Naive B cell (primary cell): ENCODE measurements around the gene RHOC. TPM values are rescaled to one million over a fixed set of nuclear protein-coding genes. Genes with fewer than 3 reads are reported as not detected.
A peak's percentile ranks its signal among the peaks of the same experiment; 100 is the strongest.

Experiments used
- ATAC-seq, 2 donors: fragments of 150-1000 bp; cut with Tn5 transposase; 2 replicates each; pipeline ENCODE4 v1.10.0; 2021; ENCODE audit warnings: low read depth in 2 of 2, mild to moderate bottlenecking in 2 of 2, moderate library complexity in 2 of 2
- DNase-seq: peaks from one replicate; pipeline ENCODE4 v3.0.0; 2022
- H3K27ac Mint-ChIP-seq, 6 donors: one replicate each; pipeline ENCODE4 v1.8.0; 2020 to 2022; ENCODE audit warnings: mild to moderate bottlenecking in 6 of 6, mixed read lengths in 6 of 6, moderate library complexity in 5 of 6, inconsistent platforms in 2 of 6
- H3K27me3 Mint-ChIP-seq, 3 donors: one replicate each; pipeline ENCODE4 v1.8.0; 2021 to 2022; ENCODE audit warnings: mixed read lengths in 3 of 3, mild to moderate bottlenecking in 1 of 3
- H3K36me3 Mint-ChIP-seq, 2 donors: one replicate each; pipeline ENCODE4 v1.8.0; 2020 to 2022; ENCODE audit warnings: mixed read lengths in 2 of 2, inconsistent platforms in 1 of 2, mild to moderate bottlenecking in 1 of 2
- H3K4me1 Mint-ChIP-seq, 3 donors: one replicate each; pipeline ENCODE4 v1.8.0; 2020 to 2022; ENCODE audit warnings: mixed read lengths in 3 of 3, inconsistent platforms in 1 of 3, mild to moderate bottlenecking in 1 of 3, moderate library complexity in 1 of 3
- H3K4me3 Mint-ChIP-seq, 8 donors: one replicate each; pipeline ENCODE4 v1.8.0; 2020 to 2022; ENCODE audit warnings: mild to moderate bottlenecking in 8 of 8, mixed read lengths in 8 of 8, moderate library complexity in 8 of 8, inconsistent platforms in 2 of 8
- H3K9me3 Mint-ChIP-seq, 7 donors: one replicate each; pipeline ENCODE4 v1.8.0; 2020 to 2022; ENCODE audit warnings: mixed read lengths in 7 of 7, mild to moderate bottlenecking in 5 of 7, inconsistent platforms in 2 of 7, moderate library complexity in 1 of 7
- polyA plus RNA-seq, 6 donors: library from polyadenylated mRNA; unstranded; fragments of 300-500 nt; fragmentation: Illumina TruSeq; gene quantifications; one replicate each; pipeline ENCODE4 v1.2.3, GENCODE V29; 2021; ENCODE audit warnings: low read depth in 6 of 6

Gene RHOC
- polyA plus RNA-seq, 6 donors from 2014 or later = 34.7 to 85.7 (median 52.0) TPM

GRCh38 chr1:112677501-112677900 lies 29.4 kb downstream of the RHOC start:
- no peak overlapping the region for H3K27ac Mint-ChIP-seq
- DNase-seq = no peak
- no peaks in the 10 kb centered on the region for H3K36me3 Mint-ChIP-seq
- no peak overlapping the region for H3K4me3 Mint-ChIP-seq
- ATAC-seq = no peak
- no peaks in the 10 kb centered on the region for H3K9me3 Mint-ChIP-seq
- no peaks in the 10 kb centered on the region for H3K27me3 Mint-ChIP-seq
- H3K4me1 Mint-ChIP-seq = peaks cover 24 to 44% (median 29%) of the 10 kb centered on the region in 3 donors

- Mint-ChIP-seq H3K27ac (peak overlapping the region in 3 of 6 donors; percentile 3 to 41 (median 26)), H3K36me3 (peaks cover 2 to 3% of the 10 kb centered on the region in 2 donors), H3K4me3 (peak overlapping the region; percentile 62 to 97 (median 82)), H3K9me3 (no peaks in the 10 kb centered on the region), H3K27me3 (no peaks in the 10 kb centered on the region), H3K4me1 (peaks cover 24 to 44% (median 29%) of the 10 kb centered on the region in 3 donors)
- DNase-seq = peak; percentile 44
- peak; percentile 63 to 72 for ATAC-seq
These were observed 30.4 kb downstream of the RHOC start for GRCh38 chr1:112676543-112676942.

GRCh38 chr1:112675728-112676381 lies 31.1 kb downstream of the RHOC start:
- H3K36me3 Mint-ChIP-seq = peaks cover 7 to 9% of the 10 kb centered on the region in 2 donors
- peak overlapping the region; percentile 71 to 97 (median 86) for H3K4me3 Mint-ChIP-seq
- H3K27ac Mint-ChIP-seq = peak overlapping the region; percentile 19 to 92 (median 67)
- H3K4me1 Mint-ChIP-seq = peaks cover 24 to 44% (median 29%) of the 10 kb centered on the region in 3 donors
- H3K9me3 Mint-ChIP-seq = no peaks in the 10 kb centered on the region
- ATAC-seq (no peak), DNase-seq (no peak)
- H3K27me3 Mint-ChIP-seq = no peaks in the 10 kb centered on the region

- peak overlapping the region; percentile 67 to 94 (median 91) for H3K27ac Mint-ChIP-seq
- ATAC-seq (peak; percentile 42 to 48), DNase-seq (peak; percentile 46)
- peaks cover 24 to 44% (median 29%) of the 10 kb centered on the region in 3 donors for H3K4me1 Mint-ChIP-seq
- H3K27me3 Mint-ChIP-seq = no peaks in the 10 kb centered on the region
- H3K4me3 Mint-ChIP-seq = peak overlapping the region; percentile 84 to 99 (median 94)
- H3K36me3 Mint-ChIP-seq = peaks cover 7 to 15% of the 10 kb centered on the region in 2 donors
- no peaks in the 10 kb centered on the region for H3K9me3 Mint-ChIP-seq
These were observed 31.8 kb downstream of the RHOC start for GRCh38 chr1:112674986-112675727.

- peak within 1 kb of the TSS; percentile 83 to 94 (median 91) for H3K27ac Mint-ChIP-seq
- peak; percentile 56 for DNase-seq
- H3K9me3 Mint-ChIP-seq = no peaks in the 10 kb centered on the region
- peak; percentile 49 to 56 for ATAC-seq
- peaks cover 12 to 22% of the 10 kb centered on the region in 2 donors for H3K36me3 Mint-ChIP-seq
- no peaks in the 10 kb centered on the region for H3K27me3 Mint-ChIP-seq
- peak within 1 kb of the TSS; percentile 84 to 99 (median 94) for H3K4me3 Mint-ChIP-seq
- H3K4me1 Mint-ChIP-seq = peaks cover 24 to 44% (median 29%) of the 10 kb centered on the region in 3 donors
These were observed 32.4 kb downstream of the RHOC start, which contains the start of gene MOV10 for GRCh38 chr1:112674440-112674985. Gene MOV10, plus strand, starts transcription at chr1:112674659. Its CDS starts 254 bp downstream, at chr1:112674913.

GRCh38 chr1:112673592-112674439 lies 33.1 kb downstream of the RHOC start:
- Mint-ChIP-seq H3K4me3 (peak overlapping the region; percentile 84 to 99 (median 94)), H3K27me3 (no peaks in the 10 kb centered on the region), H3K9me3 (no peaks in the 10 kb centered on the region), H3K36me3 (peaks cover 17 to 22% of the 10 kb centered on the region in 2 donors), H3K4me1 (peaks cover 24 to 50% (median 29%) of the 10 kb centered on the region in 3 donors), H3K27ac (peak overlapping the region; percentile 30 to 94 (median 87))
- ATAC-seq (peak; percentile 29 to 31), DNase-seq (peak; percentile 13)

GRCh38 chr1:112672842-112673241 lies 34.1 kb downstream of the RHOC start:
- H3K27ac Mint-ChIP-seq = peak overlapping the region in 3 of 6 donors; percentile 54 to 91 (median 65)
- ATAC-seq = no peak
- H3K9me3 Mint-ChIP-seq = no peaks in the 10 kb centered on the region
- no peak for DNase-seq
- H3K36me3 Mint-ChIP-seq = peaks cover 17 to 24% of the 10 kb centered on the region in 2 donors
- H3K4me1 Mint-ChIP-seq = peaks cover 28 to 53% (median 33%) of the 10 kb centered on the region in 3 donors
- peak overlapping the region in 3 of 8 donors; percentile 4 to 84 (median 53) for H3K4me3 Mint-ChIP-seq
- H3K27me3 Mint-ChIP-seq = no peaks in the 10 kb centered on the region

GRCh38 chr1:112672009-112672408 lies 34.9 kb downstream of the RHOC start:
- H3K27me3 Mint-ChIP-seq = no peaks in the 10 kb centered on the region
- H3K36me3 Mint-ChIP-seq = peaks cover 21 to 32% of the 10 kb centered on the region in 2 donors
- H3K4me3 Mint-ChIP-seq = no peak overlapping the region
- no peaks in the 10 kb centered on the region for H3K9me3 Mint-ChIP-seq
- peaks cover 28 to 47% (median 33%) of the 10 kb centered on the region in 3 donors for H3K4me1 Mint-ChIP-seq
- H3K27ac Mint-ChIP-seq = peak overlapping the region in 3 of 6 donors; percentile 12 to 91 (median 81)
- DNase-seq (no peak), ATAC-seq (no peak)

GRCh38 chr1:112666946-112667345 lies 40.0 kb downstream of the RHOC start:
- peaks cover 7 to 17% (median 9%) of the 10 kb centered on the region in 3 donors for H3K4me1 Mint-ChIP-seq
- H3K9me3 Mint-ChIP-seq = no peaks in the 10 kb centered on the region
- no peak for ATAC-seq
- no peak overlapping the region for H3K4me3 Mint-ChIP-seq
- H3K27me3 Mint-ChIP-seq = no peaks in the 10 kb centered on the region
- H3K27ac Mint-ChIP-seq = peak overlapping the region in 1 of 6 donors; percentile 80
- DNase-seq = no peak
- H3K36me3 Mint-ChIP-seq = peaks cover 33 to 48% of the 10 kb centered on the region in 2 donors

- no peak overlapping the region for H3K4me3 Mint-ChIP-seq
- no peaks in the 10 kb centered on the region for H3K9me3 Mint-ChIP-seq
- DNase-seq (no peak), ATAC-seq (no peak)
- peaks cover 7 to 17% (median 9%) of the 10 kb centered on the region in 3 donors for H3K4me1 Mint-ChIP-seq
- H3K27me3 Mint-ChIP-seq = no peaks in the 10 kb centered on the region
- peak overlapping the region in 1 of 6 donors; percentile 74 for H3K27ac Mint-ChIP-seq
- H3K36me3 Mint-ChIP-seq = peaks cover 33 to 46% of the 10 kb centered on the region in 2 donors
These were observed 41.1 kb downstream of the RHOC start for GRCh38 chr1:112665857-112666256.

GRCh38 chr1:112651205-112651604 lies 55.7 kb downstream of the RHOC start:
- Mint-ChIP-seq H3K4me1 (peaks cover 8 to 10% (median 9%) of the 10 kb centered on the region in 3 donors), H3K27ac (peak overlapping the region in 3 of 6 donors; percentile 11 to 67 (median 56)), H3K36me3 (peaks cover 16 to 23% of the 10 kb centered on the region in 2 donors), H3K9me3 (no peaks in the 10 kb centered on the region), H3K4me3 (no peak overlapping the region), H3K27me3 (no peaks in the 10 kb centered on the region)
- ATAC-seq = no peak
- no peak for DNase-seq
